Measurements from ENCODE around the gene STAG2.
"Not testable (repeated sequence)": the region's sequence is repeated elsewhere in the genome, so short reads cannot be mapped to it uniquely, and the experiment has no call there.

The STAG2 gene

DNA sequence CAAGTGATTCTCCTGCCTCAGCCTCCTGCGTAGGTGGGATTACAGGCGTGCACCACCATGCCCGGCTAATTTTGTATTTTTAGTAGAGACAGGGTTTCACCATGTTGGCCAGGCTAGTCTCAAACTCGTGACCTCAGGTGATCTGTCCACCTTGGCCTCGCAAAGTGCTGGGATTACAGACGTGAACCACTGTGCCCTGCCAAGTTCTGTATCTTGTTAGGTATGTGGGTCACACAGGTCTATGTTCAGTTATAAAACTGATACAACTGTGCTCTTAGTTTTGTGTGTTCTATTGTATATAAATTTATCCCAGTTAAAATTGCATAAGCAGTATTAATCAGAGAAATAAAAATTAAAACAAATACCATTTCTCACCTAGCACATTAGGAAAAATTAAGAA is 122.9 kb downstream of the STAG2 start:
- DNase-seq: not testable (repeated sequence)

DNA sequence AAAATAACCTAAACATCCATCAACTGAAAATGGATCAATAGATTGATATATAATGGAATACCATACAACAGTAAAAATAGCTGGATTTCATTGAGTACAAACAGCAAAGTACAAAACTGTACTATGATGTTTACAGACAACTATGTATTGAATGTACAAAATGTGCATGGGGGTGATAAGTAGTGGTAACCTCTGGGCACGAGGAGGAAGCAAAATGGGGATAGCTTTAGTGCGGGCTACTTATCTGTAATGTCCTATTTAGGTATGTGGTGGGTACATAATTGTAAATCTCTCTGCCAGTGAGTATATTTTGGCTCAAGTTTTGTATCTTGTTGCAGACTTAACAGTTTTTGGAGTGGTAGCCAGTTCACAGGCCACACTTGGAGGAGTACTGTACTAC is 123.6 kb downstream of the STAG2 start:
- DNase-seq: no peak

GRCh38 chrX:124086411-124086810 is 124.9 kb downstream of the STAG2 start:
- DNase-seq: no peak

GRCh38 chrX:124087000-124087746 is 125.7 kb downstream of the STAG2 start:
- DNase-seq: no peak

GRCh38 chrX:124093222-124093621 is 131.7 kb downstream of the STAG2 start:
- DNase-seq: no peak

- no peak for DNase-seq
Observed at GRCh38 chrX:124097116-124097515, 135.6 kb downstream of the STAG2 start.

DNA sequence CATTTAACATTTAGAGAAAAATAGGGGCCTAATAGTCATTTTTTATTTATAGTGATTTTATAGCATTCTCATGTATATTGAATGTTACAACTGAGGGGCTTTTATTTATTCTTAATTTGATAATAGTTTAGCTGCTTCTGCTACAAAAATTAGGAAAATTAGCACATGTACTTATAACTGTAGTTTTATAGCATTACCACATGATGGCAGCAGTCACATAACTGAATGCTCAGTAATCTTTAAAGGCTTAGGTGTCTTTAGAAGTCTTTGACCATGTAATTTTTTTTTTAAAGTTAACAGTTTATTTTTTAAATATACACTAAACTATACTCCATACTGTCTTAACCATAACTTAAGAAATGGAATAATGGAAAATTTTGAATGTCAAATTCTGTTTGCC is 136.6 kb downstream of the STAG2 start:
- no peak for DNase-seq

DNA sequence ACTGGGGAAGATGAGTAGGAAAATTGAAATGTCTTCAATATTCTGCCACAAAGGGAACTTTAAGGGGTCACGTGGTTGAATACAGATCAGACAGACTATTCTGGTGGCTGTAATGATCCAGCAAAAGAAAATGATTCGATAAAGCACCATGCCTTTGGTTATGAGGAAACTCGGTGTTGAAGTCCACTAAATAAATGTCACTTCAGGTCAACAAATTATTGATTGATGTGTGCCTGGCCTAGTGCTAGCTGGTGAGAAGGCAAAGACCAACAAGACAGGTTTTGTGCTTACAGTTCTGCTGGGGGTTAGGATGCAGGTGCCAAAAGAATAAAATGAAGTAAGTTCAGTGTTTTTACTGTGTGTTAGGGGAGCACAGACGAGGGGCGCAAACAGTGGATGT is 142.5 kb downstream of the STAG2 start:
- DNase-seq: no peak

GRCh38 chrX:124104512-124104911 is 143.0 kb downstream of the STAG2 start:
- DNase-seq: not testable (repeated sequence)

GRCh38 chrX:124113621-124114600 is 152.4 kb downstream of the STAG2 start:
- no peak for DNase-seq

- no peak for DNase-seq
Observed at GRCh38 chrX:124117325-124117724, 155.8 kb downstream of the STAG2 start.

DNA sequence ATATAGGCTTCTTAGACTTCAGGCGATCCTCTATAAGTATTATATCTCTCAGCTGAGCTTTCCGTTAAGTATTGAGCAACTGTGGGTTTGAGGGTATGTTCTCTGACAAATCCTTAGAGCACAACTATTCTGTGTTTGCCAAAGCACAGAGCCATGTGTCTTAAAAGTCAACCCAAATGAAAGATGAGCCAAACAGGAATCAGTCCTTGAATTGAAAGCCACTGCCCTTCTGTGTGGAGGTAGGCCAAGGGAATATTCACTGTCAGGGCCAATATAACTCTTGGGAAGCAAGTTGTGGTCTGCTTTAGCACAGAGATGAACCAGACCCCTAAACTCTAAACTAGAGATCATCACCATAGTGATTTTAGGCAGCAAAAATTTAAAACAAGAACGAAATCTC is 164.0 kb downstream of the STAG2 start:
- DNase-seq: no peak

DNA sequence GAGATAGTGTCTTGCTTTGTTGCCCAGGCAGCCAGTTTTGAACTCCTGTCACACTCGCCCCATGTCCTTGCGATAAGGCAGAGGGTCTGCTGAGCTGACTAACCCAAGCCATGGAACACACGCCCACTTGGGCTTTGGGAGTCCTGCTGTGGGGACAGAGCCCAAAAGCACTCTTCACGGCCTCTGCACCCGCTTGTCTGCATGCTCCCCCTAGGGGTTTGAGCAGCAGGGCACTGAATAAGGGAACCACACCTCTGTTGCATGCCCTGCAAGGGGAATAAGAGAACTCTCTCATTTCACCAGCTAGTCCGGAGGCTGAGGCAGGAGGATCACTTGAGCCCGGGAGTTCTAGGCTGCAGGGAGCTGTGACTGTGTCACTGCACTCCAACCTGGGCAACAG is 166.0 kb downstream of the STAG2 start:
- no peak for DNase-seq

- not testable (repeated sequence) for DNase-seq
Observed at GRCh38 chrX:124132437-124132836, 170.9 kb downstream of the STAG2 start.

DNA sequence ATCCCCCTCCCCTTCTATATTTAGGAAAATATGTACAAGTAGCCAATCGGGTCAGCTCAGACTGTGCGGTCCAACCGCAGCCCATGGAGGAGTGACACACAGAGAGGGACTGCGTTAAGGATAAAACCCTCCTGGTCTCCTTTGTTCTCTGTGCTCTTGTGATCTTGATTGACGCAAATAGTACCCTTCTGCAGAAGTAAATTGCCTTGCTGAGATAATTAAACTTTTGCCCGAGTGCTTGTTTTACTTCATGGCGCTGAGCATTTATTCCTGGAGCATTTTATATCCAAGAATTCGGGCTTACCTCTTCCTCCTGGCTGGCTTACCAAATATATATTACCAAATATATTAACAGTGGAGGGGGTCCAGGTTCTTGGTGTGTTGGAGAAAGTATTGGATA is 184.2 kb downstream of the STAG2 start:
- no peak for DNase-seq

DNA sequence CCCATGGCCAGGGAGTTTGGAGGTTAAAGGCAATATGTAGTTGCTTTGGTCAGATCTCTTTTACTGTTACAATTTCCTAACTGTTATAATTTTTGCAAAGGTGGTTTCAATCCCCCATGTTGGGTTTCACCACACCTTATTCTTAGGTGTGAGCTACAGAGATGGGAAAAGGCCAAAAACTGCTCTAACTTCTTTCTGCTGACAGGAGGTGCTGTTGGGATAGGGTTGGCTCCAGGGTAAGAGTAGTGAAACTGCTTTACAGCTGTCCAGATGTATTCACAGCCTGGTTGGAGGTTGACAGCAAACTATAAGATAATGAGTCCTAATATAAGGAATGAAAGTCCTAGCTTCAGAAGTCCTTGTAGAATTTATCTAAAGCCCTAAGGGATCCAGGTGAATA is 189.7 kb downstream of the STAG2 start:
- no peak for DNase-seq
